K562 (cell line): Measurements from ENCODE around the gene RBX1. TPM values are rescaled to one million over a fixed set of nuclear protein-coding genes. Genes with fewer than 3 reads are reported as not detected.
A peak's percentile ranks its signal among the peaks of the same experiment; 100 is the strongest.

Source experiments
- ARHGAP35 ChIP-seq: fragments of 450-650 bp; IDR thresholded peaks from 2 replicates; pipeline ENCODE4 v1.6.1; 2018; ENCODE audit not compliant: partially characterized antibody
- BRD9 ChIP-seq: fragments of 450-650 bp; IDR thresholded peaks from 2 replicates; pipeline ENCODE4 v1.6.1; 2018; ENCODE audit warnings: low read depth; ENCODE audit not compliant: partially characterized antibody
- CAMTA2 ChIP-seq: fragments of 250-450 bp; sonication (Bioruptor Pico); conservative IDR thresholded peaks from 2 replicates; pipeline ENCODE4 v1.5.1; 2022
- CHD2 ChIP-seq: IDR thresholded peaks from 2 replicates; pipeline ENCODE4 v1.6.1; 2011; ENCODE audit warnings: low read depth, low read length
- EZH2 ChIP-seq: IDR thresholded peaks from 2 replicates; pipeline ENCODE4 v1.6.1; 2012; ENCODE audit warnings: low read depth, mild to moderate bottlenecking, inconsistent platforms, low read length, borderline replicate concordance
- HDAC1 ChIP-seq, 2 experiments: fragments of 450-650 bp; IDR thresholded peaks; 2 replicates each; pipeline ENCODE4 v1.6.1; 2016 to 2017; ENCODE audit warnings: inconsistent platforms in 1 of 2, mild to moderate bottlenecking in 1 of 2, moderate library complexity in 1 of 2
- MAFG ChIP-seq: fragments of 450-650 bp; conservative IDR thresholded peaks from 2 replicates; pipeline ENCODE4 v1.6.1; 2016; ENCODE audit warnings: missing genetic modification characterization, missing compliant biosample characterization
- MTA3 ChIP-seq: fragments of 450-650 bp; formaldehyde crosslinking; IDR thresholded peaks from 2 replicates; pipeline ENCODE4 v1.6.1; 2017; ENCODE audit warnings: mild to moderate bottlenecking, borderline replicate concordance
- NBN ChIP-seq: fragments of 450-650 bp; IDR thresholded peaks from 2 replicates; pipeline ENCODE4 v1.6.1; 2016; ENCODE audit warnings: low read depth, mild to moderate bottlenecking
- NCOA6 ChIP-seq: fragments of 450-650 bp; IDR thresholded peaks from 2 replicates; pipeline ENCODE4 v1.6.1; 2017; ENCODE audit warnings: mild to moderate bottlenecking
- NEUROD1 ChIP-seq: fragments of 150-350 bp; IDR thresholded peaks from 2 replicates; pipeline ENCODE4 v1.6.1; 2014; ENCODE audit warnings: borderline replicate concordance, low read length, low read depth; ENCODE audit not compliant: partially characterized antibody
- NR2C2 ChIP-seq, 2 experiments: fragments of 200-800 bp in 1 of 2; sonication (Bioruptor generic) in 1 of 2; sonication (generic) in 1 of 2; formaldehyde crosslinking in 1 of 2; IDR thresholded peaks; 2 replicates each; pipeline versions ENCODE4 v1.6.1 to v1.8.0; 2016 to 2022; ENCODE audit warnings: mild to moderate bottlenecking in 1 of 2, missing compliant biosample characterization in 1 of 2, missing genetic modification characterization in 1 of 2, missing genetic modification reagents in 1 of 2
- RFX7 ChIP-seq: fragments of 250-450 bp; sonication (Bioruptor Pico); IDR thresholded peaks from 2 replicates; pipeline ENCODE4 v1.5.1; 2021; ENCODE audit warnings: mild to moderate bottlenecking
- SP1 ChIP-seq: sonication (generic); formaldehyde crosslinking; IDR thresholded peaks from 2 replicates; pipeline ENCODE4 v1.8.1; 2022; ENCODE audit warnings: mild to moderate bottlenecking, missing genetic modification reagents
- U2AF1 ChIP-seq: fragments of 200-400 bp; formaldehyde crosslinking; optimal IDR thresholded peaks from 2 replicates; pipeline ENCODE3; 2017; ENCODE audit warnings: mild to moderate bottlenecking, low read depth, low read length, moderate library complexity
- ZFP36 ChIP-seq: fragments of 150-350 bp; IDR thresholded peaks from 2 replicates; pipeline ENCODE4 v1.6.1; 2018; ENCODE audit warnings: low read length, low read depth; ENCODE audit not compliant: partially characterized antibody
- ZNF184 ChIP-seq: sonication (generic); formaldehyde crosslinking; IDR thresholded peaks from 2 replicates; pipeline ENCODE4 v1.5.0; 2020; ENCODE audit warnings: missing genetic modification reagents
- ZNF274 ChIP-seq: IDR thresholded peaks from 2 replicates; pipeline ENCODE4 v1.6.1; 2011; ENCODE audit warnings: low read depth, mild to moderate bottlenecking, low read length, moderate library complexity, borderline replicate concordance
- ZSCAN29 ChIP-seq: fragments of 450-650 bp; IDR thresholded peaks from 2 replicates; pipeline ENCODE4 v1.6.1; 2017
- polyA plus RNA-seq, 8 experiments: library from polyadenylated mRNA; depleted of rRNA in 4 of 8; stranded (reverse) in 5 of 8; unstranded in 3 of 8; fragments of >200 nt; fragmentation: Nextera tagmentation in 2 of 8; fragmentation: Illumina TruSeq in 1 of 8; extraction: Ambion mirVana in 2 of 8; extraction: Trizol in 1 of 8; gene quantifications; 2 replicates each; pipeline versions ENCODE4 v1.2.1 to v1.2.3, GENCODE V29; 2011 to 2014; ENCODE audit warnings: inconsistent platforms in 1 of 8, missing spikeins in 1 of 8
- total RNA-seq, 7 experiments: library from RNA; depleted of rRNA in 6 of 7; stranded (reverse); fragments of >200 nt in 6 of 7; fragmentation: Illumina TruSeq in 2 of 7; extraction: Trizol in 2 of 7; gene quantifications; 2 replicates each; pipeline versions ENCODE4 v1.2.1 to v1.2.3, GENCODE V29; 2011 to 2021; ENCODE audit warnings: low replicate concordance in 1 of 7
- TF ChIP-seq, protein P1 (sequence below): fragments of 450-650 bp; formaldehyde crosslinking; IDR thresholded peaks from 2 replicates; pipeline ENCODE4 v1.4.0; 2022; ENCODE audit warnings: missing genetic modification characterization
- TF ChIP-seq, protein P2 (sequence below): sonication (generic); formaldehyde crosslinking; IDR thresholded peaks from 2 replicates; pipeline ENCODE4 v1.8.0; 2022; ENCODE audit warnings: missing genetic modification reagents, mild to moderate bottlenecking, borderline replicate concordance
- TF ChIP-seq, protein P3 (sequence below): IDR thresholded peaks from 2 replicates; pipeline ENCODE4 v1.6.1; 2016; ENCODE audit warnings: missing genetic modification characterization, missing compliant biosample characterization
- TF ChIP-seq, protein P4 (sequence below): sonication (generic); formaldehyde crosslinking; IDR thresholded peaks from 2 replicates; pipeline ENCODE4 v1.4.0; 2020; ENCODE audit warnings: mild to moderate bottlenecking, missing genetic modification reagents

The RBX1 gene
- total and polyA plus RNA-seq, 9 of the 15 experiments (the other 6 are each of a cell fraction or from before 2014, with no cell fraction given) = 44.0 to 259 (median 67.9) TPM

DNA sequence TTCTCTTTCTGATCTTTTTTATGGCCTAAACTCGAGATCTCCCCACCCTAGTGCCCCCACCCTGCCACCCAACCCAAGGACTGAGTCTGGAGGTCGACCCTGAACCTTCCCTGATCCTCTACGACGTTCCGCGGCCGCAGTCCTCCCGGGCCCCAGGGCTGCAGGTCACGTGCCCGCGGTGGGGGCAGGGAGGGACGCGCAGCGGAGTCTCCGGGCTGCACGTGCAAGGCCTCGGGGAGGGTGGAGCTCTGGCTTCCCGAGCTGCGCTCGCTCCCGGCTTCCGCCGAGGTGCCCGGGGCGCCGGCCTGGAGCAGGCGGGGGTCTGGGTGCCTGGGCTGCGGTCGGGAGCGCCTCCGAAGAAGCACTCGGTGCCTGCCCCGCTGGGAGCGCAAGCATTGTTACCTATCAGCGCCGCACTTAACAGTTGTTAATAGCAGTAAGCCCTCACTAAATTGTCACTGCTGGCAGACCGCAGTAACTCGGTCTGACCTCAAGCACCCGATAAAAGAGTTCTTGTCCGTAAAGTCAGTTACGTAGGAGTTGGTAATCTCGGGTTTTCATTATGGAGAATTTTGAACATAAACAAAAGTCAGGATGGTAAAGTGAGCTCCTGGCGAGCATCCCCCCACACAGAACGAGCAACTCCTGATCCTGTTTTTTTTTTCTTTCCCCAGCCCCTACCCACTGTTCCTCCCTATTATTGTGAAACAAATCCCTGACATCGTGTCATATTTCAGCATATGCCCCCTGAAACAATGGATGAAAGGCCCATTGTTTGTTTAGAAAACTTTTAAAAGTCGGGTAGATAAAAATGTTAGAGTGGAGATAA, 71.5 kb downstream of the RBX1 start (continued):
- TF ChIP-seq CHD2 (peak; percentile 63), ZNF274 (no peak), MAFG (tag) (no peak), ZFP36 (no peak), NR2C2 (CRISPR knock-in tag; IDR thresholded peaks at IDR 0.05) (no peak), NR2C2 (tag; IDR thresholded peaks at IDR 0.05) (0 out of 2 replicates have a peak, but pooled peaks have one; percentile 35), BRD9 (no peak), CAMTA2 (no peak), ZSCAN29 (no peak), HDAC1 (IDR thresholded peaks at IDR 0.05) (peak in 1 of 2 experiments; percentile 57; a peak in 2 of 4 replicates), U2AF1 (no peak), EZH2 (no peak), NCOA6 (no peak), ARHGAP35 (no peak), MTA3 (0 out of 2 replicates have a peak, but pooled peaks have one; percentile 38), NEUROD1 (no peak), NBN (peak; percentile 43; the same call in 1 of the 2 replicates), RFX7 (CRISPR knock-in tag) (no peak), SP1 (0 out of 2 replicates have a peak, but pooled peaks have one; percentile 21), ZNF184 (no peak)
- TF ChIP-seq, protein P1, sequence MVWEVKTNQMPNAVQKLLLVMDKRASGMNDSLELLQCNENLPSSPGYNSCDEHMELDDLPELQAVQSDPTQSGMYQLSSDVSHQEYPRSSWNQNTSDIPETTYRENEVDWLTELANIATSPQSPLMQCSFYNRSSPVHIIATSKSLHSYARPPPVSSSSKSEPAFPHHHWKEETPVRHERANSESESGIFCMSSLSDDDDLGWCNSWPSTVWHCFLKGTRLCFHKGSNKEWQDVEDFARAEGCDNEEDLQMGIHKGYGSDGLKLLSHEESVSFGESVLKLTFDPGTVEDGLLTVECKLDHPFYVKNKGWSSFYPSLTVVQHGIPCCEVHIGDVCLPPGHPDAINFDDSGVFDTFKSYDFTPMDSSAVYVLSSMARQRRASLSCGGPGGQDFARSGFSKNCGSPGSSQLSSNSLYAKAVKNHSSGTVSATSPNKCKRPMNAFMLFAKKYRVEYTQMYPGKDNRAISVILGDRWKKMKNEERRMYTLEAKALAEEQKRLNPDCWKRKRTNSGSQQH (CRISPR knock-in tag) = no peak
- TF ChIP-seq, protein P2, sequence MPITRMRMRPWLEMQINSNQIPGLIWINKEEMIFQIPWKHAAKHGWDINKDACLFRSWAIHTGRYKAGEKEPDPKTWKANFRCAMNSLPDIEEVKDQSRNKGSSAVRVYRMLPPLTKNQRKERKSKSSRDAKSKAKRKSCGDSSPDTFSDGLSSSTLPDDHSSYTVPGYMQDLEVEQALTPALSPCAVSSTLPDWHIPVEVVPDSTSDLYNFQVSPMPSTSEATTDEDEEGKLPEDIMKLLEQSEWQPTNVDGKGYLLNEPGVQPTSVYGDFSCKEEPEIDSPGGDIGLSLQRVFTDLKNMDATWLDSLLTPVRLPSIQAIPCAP = no peak
- TF ChIP-seq, protein P3, sequence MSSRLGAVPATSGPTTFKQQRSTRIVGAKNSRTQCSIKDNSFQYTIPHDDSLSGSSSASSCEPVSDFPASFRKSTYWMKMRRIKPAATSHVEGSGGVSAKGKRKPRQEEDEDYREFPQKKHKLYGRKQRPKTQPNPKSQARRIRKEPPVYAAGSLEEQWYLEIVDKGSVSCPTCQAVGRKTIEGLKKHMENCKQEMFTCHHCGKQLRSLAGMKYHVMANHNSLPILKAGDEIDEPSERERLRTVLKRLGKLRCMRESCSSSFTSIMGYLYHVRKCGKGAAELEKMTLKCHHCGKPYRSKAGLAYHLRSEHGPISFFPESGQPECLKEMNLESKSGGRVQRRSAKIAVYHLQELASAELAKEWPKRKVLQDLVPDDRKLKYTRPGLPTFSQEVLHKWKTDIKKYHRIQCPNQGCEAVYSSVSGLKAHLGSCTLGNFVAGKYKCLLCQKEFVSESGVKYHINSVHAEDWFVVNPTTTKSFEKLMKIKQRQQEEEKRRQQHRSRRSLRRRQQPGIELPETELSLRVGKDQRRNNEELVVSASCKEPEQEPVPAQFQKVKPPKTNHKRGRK = no peak
- TF ChIP-seq, protein P4, sequence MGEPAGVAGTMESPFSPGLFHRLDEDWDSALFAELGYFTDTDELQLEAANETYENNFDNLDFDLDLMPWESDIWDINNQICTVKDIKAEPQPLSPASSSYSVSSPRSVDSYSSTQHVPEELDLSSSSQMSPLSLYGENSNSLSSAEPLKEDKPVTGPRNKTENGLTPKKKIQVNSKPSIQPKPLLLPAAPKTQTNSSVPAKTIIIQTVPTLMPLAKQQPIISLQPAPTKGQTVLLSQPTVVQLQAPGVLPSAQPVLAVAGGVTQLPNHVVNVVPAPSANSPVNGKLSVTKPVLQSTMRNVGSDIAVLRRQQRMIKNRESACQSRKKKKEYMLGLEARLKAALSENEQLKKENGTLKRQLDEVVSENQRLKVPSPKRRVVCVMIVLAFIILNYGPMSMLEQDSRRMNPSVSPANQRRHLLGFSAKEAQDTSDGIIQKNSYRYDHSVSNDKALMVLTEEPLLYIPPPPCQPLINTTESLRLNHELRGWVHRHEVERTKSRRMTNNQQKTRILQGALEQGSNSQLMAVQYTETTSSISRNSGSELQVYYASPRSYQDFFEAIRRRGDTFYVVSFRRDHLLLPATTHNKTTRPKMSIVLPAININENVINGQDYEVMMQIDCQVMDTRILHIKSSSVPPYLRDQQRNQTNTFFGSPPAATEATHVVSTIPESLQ (CRISPR knock-in tag) = no peak
